Activated CD8-positive, alpha-beta memory T cell treated with anti-CD3 and anti-CD28 coated beads, Interleukin-2, amount 50 U/mL, for 48 hours (primary cell): ENCODE results near the gene USP22.
"Not testable (repeated sequence)": the region's sequence is repeated elsewhere in the genome, so short reads cannot be mapped to it uniquely, and the experiment has no call there.

Source experiments
- DNase-seq: peaks from one replicate; pipeline ENCODE4 v3.0.0-alpha.2; 2020

Gene USP22

DNA sequence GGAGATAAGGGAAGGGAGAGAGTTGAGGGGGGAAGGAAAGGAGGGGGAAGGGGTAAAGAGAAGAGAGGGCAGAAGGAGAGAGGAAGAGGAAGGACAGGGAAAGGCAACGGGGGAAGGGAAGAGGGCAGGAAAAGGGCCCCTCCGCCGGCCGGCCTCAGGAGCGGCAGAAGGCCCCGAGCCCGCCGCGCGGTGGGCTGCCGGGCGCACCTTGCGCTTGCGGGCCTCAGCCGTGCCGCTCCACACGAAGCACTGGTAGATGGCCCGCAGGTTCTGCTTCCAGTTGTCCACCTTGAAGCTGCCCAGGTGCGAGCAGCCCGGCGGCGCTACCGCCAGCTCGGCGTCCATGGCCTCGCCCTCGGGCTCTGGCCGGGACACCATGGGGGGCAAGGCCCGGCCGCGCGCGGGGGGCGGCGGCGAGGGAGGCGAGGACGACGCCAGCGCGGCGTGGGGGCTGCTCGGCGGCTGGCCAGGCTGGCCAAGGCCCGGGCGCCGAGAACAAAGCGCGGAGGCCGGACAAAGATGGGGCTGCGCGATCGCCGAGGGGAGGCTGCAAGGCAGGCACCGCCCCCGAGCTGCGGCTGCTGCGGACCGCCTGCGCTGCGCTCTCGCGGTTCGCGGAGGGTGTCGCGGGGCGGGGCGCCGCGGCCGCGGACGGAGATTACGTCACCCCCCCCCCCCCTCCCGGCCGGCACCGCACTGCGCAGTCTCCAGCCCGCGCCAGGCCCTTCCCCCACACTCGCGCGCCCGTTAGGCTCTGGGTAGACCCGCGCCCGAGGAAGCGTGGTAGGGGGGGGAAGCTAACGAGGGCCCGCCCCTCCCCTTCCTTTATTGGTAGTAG, at the start of gene USP22:
USP22 (minus strand) TSS at position 554 of the 838 bp plus-strand sequence; CDS start at position 378, 176 bp downstream.
- peak; percentile 95 for DNase-seq

GRCh38 chr17:21090902-21091618, 48.2 kb upstream of the USP22 start:
- DNase-seq = no peak

DNA sequence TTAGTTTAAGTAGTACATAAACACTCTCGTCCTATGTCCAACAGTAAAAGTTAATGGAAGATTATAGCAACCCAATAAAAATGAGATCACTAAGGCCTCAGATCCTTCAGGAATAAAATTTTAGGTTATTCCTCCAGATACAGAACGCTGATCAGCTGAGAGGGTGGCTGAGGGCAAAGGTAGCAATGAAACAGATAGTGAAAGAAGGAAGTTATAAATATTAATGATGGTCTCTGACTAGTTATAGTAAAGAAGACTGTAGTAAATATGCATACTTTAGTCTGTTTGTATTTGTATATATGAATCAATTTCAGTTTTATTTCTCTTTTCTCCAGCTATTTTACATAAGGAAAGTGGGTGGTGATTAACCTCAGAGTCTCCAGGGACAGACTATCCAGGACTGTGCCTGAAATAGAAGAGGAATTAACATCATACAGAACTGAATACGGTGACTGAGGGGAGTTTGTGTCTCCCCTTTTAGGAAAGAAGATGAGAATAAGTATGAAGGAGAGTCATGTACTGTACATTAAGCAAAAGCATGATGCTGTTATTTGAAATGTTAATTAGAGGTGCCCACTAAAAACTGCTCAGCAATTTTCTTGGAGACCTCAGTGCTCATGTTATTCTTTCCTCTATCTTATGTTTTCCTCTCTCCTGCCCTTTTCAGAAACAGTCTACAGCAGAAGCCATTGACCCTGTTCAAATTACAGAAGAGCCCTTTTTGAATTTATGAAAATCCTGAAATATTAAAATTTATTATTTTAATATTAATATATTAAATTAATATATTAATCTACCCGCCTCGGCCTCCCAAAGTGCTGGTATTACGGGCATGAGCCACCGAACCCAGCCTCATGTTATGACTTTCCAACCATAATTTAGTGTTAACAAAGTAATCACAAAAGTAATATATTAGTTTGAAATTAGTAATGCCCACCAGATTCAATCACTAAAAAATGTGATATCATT, 47.4 kb upstream of the USP22 start:
- DNase-seq = no peak

- no peak for DNase-seq
These were observed 46.3 kb upstream of the USP22 start for GRCh38 chr17:21089145-21089544.

DNA sequence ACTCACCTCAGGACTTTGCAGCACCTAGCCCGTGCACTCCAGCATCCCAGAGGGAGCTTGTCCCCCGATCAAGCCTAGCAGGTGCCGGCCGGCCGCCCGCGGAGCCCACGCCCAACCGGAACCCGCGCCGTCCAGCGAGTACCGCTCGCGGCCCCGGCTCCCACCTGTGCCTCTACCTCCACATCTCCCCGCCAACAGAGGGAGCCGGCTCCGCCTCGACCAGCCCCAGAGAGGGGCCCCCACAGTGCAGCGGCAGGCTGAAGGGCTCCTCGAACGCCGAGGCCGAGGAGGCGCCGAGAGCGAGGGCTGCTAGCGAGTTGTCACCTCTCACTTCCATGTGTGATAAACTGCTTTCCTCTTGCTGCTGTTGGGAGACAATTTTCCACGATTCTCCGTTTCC, 42.9 kb upstream of the USP22 start:
- DNase-seq = no peak

- not testable (repeated sequence) for DNase-seq
These were observed 42.5 kb upstream of the USP22 start for GRCh38 chr17:21085280-21085679.

DNA sequence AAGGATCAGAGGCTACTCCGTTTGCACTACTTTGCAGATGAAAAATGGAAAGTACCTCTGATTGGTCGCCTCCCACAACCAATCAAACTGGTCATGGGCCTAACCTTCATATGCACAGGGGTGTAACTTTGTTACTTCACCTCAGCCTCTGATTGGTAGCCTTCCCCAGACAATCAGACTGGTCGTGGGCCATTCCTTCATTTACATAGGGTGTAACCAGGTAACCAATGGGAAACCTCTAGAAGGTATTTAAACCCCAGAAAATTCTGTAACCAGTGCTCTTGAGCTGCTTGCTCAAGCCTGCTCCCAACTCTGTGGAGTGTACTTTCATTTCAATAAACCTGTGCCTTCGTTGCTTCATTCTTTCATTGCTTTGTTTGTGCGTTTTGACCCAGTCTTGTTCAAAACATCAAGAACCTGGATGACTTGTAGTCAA, 39.2 kb upstream of the USP22 start:
- no peak for DNase-seq

DNA sequence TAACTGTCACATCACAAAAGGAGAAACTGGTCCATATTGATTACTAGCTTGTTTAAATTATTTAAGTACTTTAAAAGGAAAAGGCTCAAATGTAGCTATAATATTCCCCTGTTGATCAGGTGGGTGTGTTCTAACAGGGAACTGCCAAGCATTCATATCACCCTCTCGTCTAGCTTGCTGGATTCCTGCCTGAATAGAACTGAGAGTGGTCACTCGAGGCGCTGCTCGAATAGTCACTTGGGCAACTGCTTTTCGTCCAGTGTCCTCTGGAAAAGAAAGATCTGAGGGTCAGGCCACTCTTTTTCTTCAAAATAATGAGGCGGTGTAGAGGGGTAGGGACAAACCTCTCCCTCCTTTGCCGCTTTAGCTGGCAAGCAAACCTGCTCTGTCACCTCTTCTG, 36.4 kb upstream of the USP22 start:
- no peak for DNase-seq

GRCh38 chr17:21078016-21078780, 35.4 kb upstream of the USP22 start:
- no peak for DNase-seq

- DNase-seq = no peak
These were observed 34.5 kb upstream of the USP22 start for GRCh38 chr17:21077281-21077680.

DNA sequence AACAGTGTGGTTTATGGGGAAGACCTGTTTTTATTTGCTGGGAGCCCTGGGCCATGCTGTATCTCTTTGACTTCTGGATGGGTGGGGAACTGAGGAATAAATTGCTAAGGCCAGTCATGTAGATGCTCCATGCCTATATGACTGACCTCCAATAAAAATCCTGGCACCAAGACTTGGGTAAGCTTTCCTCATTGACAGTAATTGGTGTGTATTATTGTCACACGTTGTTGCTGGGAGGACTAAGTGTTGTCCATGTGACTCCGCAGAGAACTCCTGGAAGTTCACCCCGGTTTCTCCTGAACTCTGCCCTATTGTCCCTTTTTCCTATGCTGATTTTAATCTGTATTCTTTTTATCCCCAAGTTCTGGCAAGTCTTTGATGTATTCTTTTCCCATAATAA, 33.4 kb upstream of the USP22 start:
- DNase-seq = no peak

GRCh38 chr17:21075739-21076085, 32.9 kb upstream of the USP22 start:
- no peak for DNase-seq

DNA sequence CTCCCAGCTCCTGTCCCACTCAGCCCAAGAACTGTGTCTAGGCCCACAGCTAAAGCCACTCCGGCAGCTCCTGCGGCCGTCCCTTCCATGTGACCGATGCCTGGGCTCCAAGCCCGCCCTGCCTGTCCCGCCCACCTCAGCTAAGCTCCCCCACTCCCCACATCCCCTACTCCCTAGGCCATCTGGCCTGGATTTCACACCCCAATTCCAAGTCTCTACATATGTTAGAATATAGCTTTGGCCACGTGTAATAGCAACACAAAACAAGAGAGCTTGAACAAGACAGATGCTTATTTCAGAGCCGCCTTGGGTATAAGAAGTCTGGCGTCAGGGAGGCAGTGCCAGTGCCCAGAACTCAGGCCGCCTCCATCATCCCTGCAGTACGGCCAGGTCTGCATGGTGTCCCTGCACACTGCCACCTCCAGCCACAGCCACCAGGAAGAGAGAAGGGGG, 30.0 kb upstream of the USP22 start:
- DNase-seq = no peak

DNA sequence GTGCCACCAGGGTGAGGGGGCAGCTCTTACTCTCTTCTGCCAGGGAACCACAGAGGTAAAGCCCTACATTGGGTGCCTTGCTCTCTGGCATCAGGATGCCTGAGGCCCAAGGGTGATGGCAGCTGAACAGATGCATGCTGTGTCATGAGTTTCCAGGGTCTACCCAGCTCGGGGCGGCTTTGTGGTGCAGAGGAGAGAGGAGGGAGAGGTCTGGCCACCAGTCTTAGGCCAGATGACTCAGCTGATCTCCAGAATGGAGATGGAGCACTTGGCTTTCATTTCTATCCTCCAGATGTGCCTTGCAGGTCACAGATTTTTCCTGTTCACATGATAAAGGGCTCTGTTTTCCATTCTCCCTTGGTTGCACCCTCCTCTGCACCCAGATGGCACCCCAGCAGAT, 23.6 kb upstream of the USP22 start:
- DNase-seq = no peak

DNA sequence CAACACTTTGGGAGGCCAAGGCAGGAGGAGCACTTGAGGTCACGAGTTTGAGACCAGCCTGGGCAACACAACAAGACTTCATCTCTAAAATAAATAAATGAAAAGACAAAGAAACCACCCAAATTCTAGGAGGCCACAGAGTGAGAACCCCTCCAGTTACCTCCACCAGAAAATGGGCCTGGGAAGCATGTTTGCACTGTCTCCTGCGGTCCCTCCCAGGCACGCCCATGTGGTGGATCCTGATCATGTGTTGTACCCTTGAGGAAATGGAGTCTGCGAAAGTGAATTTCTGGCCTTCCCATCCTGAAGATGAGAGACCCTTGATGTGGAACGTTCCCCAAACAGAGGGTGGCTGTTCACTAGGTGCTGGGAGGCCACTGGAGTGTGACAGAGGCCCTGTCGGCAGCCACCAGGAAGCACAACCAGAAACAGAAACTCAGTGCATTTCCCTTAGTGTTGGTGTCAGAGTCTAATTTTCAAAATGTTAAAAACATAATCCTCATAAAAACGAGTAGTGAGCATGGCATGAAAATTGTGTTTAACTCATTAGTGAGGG, 19.2 kb upstream of the USP22 start:
- DNase-seq = no peak

DNA sequence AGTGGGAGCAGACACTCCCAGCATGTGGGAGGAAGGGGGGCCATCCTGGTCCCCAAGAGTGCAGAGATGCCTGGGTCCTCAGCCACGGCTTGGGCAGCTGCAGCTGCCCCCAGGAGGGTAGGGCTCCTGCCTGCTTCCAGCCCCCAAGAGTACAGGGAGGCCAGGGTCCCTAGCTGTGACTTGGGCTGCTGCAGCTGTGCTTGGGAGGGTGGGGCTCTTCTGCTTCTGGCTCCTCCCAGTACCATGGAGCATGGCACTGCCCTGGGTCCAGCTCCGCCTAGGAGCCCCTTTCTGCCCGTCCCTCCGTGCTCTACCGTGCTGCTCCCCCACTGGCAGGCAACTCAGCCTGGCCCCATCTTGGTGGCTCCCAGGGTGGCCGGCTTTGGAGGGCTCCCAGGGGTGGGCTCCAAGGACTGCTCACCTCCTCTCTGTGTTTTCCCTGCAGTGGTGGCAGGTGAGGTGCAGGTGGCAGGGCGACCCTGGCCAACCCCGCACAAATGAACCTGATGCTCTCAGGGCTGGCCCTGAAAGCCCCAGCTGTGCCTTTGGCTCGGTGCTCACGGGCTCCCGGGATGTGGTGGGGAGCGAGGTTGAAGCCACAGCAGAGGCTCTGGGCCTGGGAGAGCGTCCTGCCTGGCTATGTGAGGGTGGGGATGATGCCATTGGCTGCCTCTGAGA, 18.5 kb upstream of the USP22 start:
- DNase-seq = no peak

DNA sequence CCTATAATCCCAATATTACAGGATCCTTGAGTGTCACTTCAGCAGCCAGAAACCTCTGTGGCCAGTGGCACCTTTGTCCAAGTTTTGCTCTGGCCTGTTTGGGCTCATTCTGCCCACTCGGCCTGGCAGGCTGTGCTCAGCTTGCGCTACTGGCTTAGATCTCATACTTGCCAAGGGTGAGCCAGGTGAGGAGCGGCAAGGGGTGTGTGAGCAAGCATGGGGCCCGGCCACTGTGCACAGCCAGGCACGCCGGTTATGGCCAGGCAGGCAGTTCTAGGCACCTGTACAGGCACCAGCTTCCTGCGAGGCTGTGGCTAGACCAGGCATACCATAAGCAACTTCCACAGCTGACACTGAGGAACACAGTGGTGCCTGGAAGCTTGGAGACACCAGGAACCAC, 16.9 kb upstream of the USP22 start:
- DNase-seq = no peak

- no peak for DNase-seq
These were observed 15.5 kb upstream of the USP22 start for GRCh38 chr17:21058098-21058893.

DNA sequence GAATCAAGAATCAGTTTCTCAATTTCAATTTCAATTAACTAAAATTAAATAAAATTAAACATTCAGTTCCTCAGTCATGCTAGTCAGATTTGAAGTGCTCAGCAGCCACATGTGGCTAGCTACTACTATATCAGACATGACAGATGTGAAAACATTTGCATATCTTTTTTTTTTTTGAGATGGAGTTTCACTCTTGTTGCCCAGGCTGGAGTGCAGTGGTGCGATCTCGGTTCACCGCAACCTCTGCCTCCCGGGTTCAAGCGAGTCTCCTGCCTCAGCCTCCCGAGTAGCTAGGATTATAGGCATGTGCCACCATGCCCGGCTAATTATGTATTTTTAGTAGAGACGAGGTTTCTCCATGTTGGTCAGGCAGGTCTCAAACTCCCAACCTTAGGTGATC, 10.2 kb upstream of the USP22 start:
- DNase-seq = not testable (repeated sequence)

GRCh38 chr17:21049457-21049856, 6.6 kb upstream of the USP22 start:
- DNase-seq = no peak
